Activated B cell treated with CpG ODN at 0.5 μM for 24 hours (primary cell): ENCODE results near the gene GCNA. TPM values are rescaled to one million over a fixed set of nuclear protein-coding genes. Genes with fewer than 3 reads are reported as not detected.

ENCODE experiments used
- ATAC-seq: fragments of 200-7000 bp; cut with Tn5 transposase; one replicate; pipeline ENCODE4 v1.10.0; 2021; ENCODE audit warnings: low read depth, mild to moderate bottlenecking, moderate library complexity
- CTCF ChIA-PET: fragments of 350-600 bp; sonication (Branson Sonifier 250); formaldehyde crosslinking; loops from one replicate; lab custom pipeline; 2021; ENCODE audit warnings: antibody characterized with exemption; lab: Charles Lee
- POLR2A ChIA-PET: fragments of 350-600 bp; sonication (Branson Sonifier 250); formaldehyde crosslinking; loops from one replicate; lab custom pipeline; 2021; ENCODE audit warnings: antibody characterized with exemption; lab: Charles Lee
- DNase-seq: peaks from one replicate; pipeline ENCODE4 v3.0.0; 2022
- H3K27ac Mint-ChIP-seq: one replicate; pipeline ENCODE4 v1.8.0; 2020; ENCODE audit warnings: mixed read lengths
- H3K27me3 Mint-ChIP-seq: one replicate; pipeline ENCODE4 v1.8.0; 2021; ENCODE audit warnings: mixed read lengths
- H3K36me3 Mint-ChIP-seq: one replicate; pipeline ENCODE4 v1.8.0; 2021; ENCODE audit warnings: low read depth, mixed read lengths
- H3K4me1 Mint-ChIP-seq: one replicate; pipeline ENCODE4 v1.8.0; 2021; ENCODE audit warnings: mixed read lengths
- H3K4me3 Mint-ChIP-seq: one replicate; pipeline ENCODE4 v1.8.0; 2020; ENCODE audit warnings: mild to moderate bottlenecking, mixed read lengths
- H3K9me3 Mint-ChIP-seq: one replicate; pipeline ENCODE4 v1.8.0; 2020; ENCODE audit warnings: mixed read lengths
- intact Hi-C: fragments of 100-400 bp; cut with micrococcal nuclease; formaldehyde crosslinking; loops from one replicate; pipeline ENCODE4 v1.15.1; 2024
- total RNA-seq: library from RNA; stranded (reverse); gene quantifications from 2 replicates; pipeline ENCODE4 v1.2.3, GENCODE V29; 2022
- TF ChIP-seq, protein P1 (sequence below): fragments of 200-600 bp; IDR thresholded peaks from one replicate; pipeline ENCODE4 v1.8.0; 2022; ENCODE audit warnings: antibody characterized with exemption, mild to moderate bottlenecking

The GCNA gene
- total RNA-seq, 1 donor from 2014 or later: 4.1 TPM

DNA sequence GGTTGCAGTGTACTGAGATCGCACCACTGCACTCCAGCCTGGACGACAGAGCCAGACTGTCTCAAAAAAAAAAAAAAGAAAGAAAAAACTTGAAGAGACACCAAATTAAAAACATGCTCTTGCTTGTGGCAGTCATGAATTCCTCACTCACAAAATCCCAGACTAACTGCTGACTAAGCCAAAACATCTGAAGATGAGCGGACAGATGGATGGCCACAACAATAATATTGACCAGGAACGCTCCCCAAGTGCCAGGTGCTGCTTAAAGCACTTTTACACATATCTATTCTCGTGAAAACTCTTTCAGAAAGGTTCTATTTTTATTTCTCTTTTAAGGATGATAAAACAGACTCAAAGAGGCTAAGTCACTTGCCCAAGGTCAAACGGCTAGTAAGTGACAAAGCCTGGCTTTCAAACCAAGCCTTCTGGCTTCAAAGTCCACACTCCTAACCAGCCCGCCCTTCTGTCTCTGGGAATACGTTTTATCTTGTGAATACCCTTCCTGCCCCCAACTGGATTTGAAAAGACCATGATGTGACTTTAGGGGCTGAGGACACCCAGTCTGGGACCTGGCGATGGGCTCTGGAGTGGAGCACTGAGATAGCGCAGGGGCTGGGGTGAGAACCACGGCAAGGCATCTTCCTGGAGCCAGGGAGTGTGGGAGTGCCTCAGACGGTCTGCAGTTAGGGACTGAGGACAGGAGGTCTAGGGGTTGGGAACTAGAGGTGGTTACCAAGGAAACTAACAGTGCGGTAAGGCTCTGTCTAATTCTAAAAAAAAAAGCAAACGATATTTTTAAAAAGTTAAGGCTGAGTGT is 49.6 kb downstream of the GCNA start:
- TF ChIP-seq, protein P1, sequence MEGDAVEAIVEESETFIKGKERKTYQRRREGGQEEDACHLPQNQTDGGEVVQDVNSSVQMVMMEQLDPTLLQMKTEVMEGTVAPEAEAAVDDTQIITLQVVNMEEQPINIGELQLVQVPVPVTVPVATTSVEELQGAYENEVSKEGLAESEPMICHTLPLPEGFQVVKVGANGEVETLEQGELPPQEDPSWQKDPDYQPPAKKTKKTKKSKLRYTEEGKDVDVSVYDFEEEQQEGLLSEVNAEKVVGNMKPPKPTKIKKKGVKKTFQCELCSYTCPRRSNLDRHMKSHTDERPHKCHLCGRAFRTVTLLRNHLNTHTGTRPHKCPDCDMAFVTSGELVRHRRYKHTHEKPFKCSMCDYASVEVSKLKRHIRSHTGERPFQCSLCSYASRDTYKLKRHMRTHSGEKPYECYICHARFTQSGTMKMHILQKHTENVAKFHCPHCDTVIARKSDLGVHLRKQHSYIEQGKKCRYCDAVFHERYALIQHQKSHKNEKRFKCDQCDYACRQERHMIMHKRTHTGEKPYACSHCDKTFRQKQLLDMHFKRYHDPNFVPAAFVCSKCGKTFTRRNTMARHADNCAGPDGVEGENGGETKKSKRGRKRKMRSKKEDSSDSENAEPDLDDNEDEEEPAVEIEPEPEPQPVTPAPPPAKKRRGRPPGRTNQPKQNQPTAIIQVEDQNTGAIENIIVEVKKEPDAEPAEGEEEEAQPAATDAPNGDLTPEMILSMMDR: no peak
- Mint-ChIP-seq H3K9me3 (no peaks in the 10 kb centered on the region), H3K36me3 (no peaks in the 10 kb centered on the region), H3K27me3 (no peaks in the 10 kb centered on the region), H3K4me1 (peaks cover 43% of the 10 kb centered on the region), H3K27ac (no peak overlapping the region), H3K4me3 (no peak overlapping the region)
- DNase-seq: no peak
- intact Hi-C loops: no loop called here
- ChIA-PET CTCF (no interaction called here), POLR2A (interaction anchor here (0.6 kb wide), 1 partner anchor 69 kb away, joined by 4 read pairs; no protein-coding TSS in a partner anchor)
- no peak for ATAC-seq

DNA sequence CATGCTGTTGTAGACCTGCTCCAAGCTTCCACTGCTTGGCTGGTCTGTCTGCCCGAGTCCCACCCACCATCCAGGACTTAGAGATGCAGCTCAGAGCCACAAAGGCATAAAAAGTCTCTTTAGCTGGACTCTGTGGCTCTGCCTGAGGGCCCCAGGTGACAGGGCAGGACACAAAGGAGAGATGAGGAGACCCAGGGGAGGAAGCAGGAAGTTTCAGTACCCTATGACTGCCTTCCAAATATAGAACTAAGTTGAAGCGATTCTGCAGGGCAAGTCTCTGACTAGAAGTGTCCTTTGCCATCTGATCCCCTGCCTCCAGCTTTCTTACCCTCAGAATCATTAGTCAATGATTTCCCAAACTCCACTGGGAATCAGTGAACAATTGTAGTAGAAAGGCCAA is 51.2 kb downstream of the GCNA start:
- Mint-ChIP-seq H3K4me3 (peak overlapping the region; percentile 52), H3K27me3 (no peaks in the 10 kb centered on the region), H3K36me3 (no peaks in the 10 kb centered on the region), H3K9me3 (no peaks in the 10 kb centered on the region), H3K27ac (peak overlapping the region; percentile 72), H3K4me1 (peaks cover 31% of the 10 kb centered on the region)
- POLR2A ChIA-PET: interaction anchor here (1.3 to 1.8 kb wide), 2 partner anchors 10 to 12 kb away, joined by 3 to 14 read pairs; partner anchors contain the start of gene CXCR3
- DNase-seq: no peak
- peak; percentile 90 for ATAC-seq
- CTCF ChIA-PET: no interaction called here
- intact Hi-C loops: loop anchor here (1.0 kb wide), 1 partner anchor 10 kb away; no protein-coding TSS in a partner anchor
- TF ChIP-seq, protein P1: no peak

DNA sequence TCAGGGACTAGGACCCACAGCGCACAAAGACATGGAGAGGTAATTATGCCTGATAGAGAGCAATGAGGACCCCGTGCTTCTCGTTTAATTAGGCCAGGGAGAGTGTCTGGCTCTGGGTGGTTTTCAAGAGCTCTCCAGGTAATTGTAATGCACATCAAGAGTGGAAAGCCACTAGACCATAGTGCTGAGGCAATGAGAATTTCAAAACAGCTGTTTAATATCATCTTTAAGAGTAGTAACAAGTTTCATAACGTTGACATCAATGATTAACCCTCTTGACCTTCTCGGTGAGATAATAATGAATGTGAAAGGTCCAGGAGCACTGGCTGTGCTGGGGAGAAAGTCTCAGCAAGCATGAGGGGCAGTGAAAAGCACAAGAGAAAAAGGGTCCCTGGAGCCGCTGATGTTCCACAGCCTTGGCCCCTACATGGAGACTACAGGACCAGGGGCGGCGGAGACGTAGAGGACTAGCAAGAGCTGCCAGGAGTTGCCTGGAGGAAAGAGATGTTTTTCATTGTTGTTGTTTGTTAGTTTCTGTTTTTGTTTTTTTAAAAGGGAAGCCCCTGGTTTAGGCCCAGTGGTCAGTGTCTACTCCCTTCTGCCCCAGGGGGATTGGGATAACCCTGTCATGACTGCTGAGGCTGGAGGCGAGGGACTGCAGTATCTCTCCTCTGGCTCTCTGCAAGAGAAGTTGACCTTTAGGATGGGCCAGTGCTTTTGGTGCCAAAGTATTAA is 54.9 kb downstream of the GCNA start:
- CTCF ChIA-PET: no interaction called here
- DNase-seq (no peak), ATAC-seq (no peak)
- Mint-ChIP-seq H3K36me3 (no peaks in the 10 kb centered on the region), H3K4me3 (no peak overlapping the region), H3K4me1 (peaks cover 38% of the 10 kb centered on the region), H3K27me3 (no peaks in the 10 kb centered on the region), H3K27ac (no peak overlapping the region), H3K9me3 (no peaks in the 10 kb centered on the region)
- intact Hi-C loops: no loop called here
- POLR2A ChIA-PET: interaction anchor here (0.5 to 1.4 kb wide), 2 partner anchors 10 to 63 kb away, joined by 3 to 4 read pairs; no protein-coding TSS in a partner anchor
- TF ChIP-seq, protein P1: no peak

DNA sequence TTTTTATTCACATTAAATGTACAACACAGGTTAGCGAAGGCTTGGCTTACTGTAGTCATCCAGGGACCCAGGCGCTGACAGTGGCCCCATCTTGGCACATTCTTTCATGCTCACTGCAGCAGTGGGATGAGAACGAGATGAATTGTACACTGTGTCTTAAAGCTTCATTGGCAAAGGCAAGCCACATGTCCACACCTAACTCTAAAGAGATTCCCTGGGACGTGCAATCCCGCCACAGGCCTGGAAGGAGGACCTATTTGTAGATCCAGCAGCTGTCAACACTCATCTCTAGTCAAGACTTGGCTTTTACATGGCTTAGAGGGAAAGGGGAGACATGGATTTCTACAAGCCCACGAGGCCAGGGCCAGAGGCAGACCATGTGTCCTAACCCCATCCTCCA is 56.1 kb downstream of the GCNA start:
- Mint-ChIP-seq H3K27me3 (no peaks in the 10 kb centered on the region), H3K36me3 (no peaks in the 10 kb centered on the region), H3K27ac (no peak overlapping the region), H3K4me3 (no peak overlapping the region), H3K4me1 (peaks cover 30% of the 10 kb centered on the region), H3K9me3 (no peaks in the 10 kb centered on the region)
- CTCF ChIA-PET: no interaction called here
- no peak for DNase-seq
- TF ChIP-seq, protein P1: no peak
- intact Hi-C loops: no loop called here
- POLR2A ChIA-PET: interaction anchor here (0.5 kb wide), 1 partner anchor 187 kb away, joined by 6 read pairs; no protein-coding TSS in a partner anchor
- no peak for ATAC-seq
